ENCODE data around the gene LRFN2. TPM values are rescaled to one million over a fixed set of nuclear protein-coding genes. Genes with fewer than 3 reads are reported as not detected.

The LRFN2 gene
- total RNA-seq, 1 donor from 2014 or later = 0.32 TPM

DNA sequence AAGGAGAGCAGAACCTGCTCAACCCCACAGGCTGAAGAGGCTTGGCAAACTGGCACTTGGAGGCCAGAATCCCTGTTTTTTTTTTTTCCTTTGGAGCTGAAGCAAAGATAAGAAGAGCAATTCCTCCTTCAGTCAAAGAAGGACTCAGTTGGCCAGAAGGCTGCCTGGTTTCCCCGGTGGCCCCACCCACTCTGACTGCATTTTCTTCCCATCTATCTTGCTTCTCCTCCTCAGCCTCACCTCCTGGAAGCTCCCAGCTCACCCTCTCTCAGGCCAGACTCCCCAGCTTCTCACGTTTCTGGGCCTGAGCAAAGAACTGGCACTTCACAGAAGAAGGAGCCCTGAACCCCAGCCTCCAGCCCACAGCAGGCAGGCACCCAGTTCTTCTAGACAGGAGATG, 2.4 kb downstream of the LRFN2 start:
- Histone ChIP-seq H3K27ac (ENCODE audit: low read depth, low read length) (no peak overlapping the region), H3K27me3 (ENCODE audit: insufficient read depth, low read length) (peaks cover 27% of the 10 kb centered on the region), H4K20me1 (ENCODE audit: insufficient read depth, low read length) (no peaks in the 10 kb centered on the region), H3K36me3 (ENCODE audit: insufficient read depth, low read length) (no peaks in the 10 kb centered on the region), H3K4me3 (ENCODE audit: insufficient read depth, low read depth, low read length) (no peak overlapping the region), H3K9me3 (ENCODE audit: insufficient read depth, low read depth, low read length) (no peaks in the 10 kb centered on the region), H3K79me2 (ENCODE audit: insufficient read depth, low read length) (no peaks in the 10 kb centered on the region), H3K4me1 (ENCODE audit: insufficient read depth, low read length) (peaks cover 3% of the 10 kb centered on the region), H2AFZ (ENCODE audit: low read depth, low read length) (no peak overlapping the region), H3K9ac (ENCODE audit: low read length) (no peak overlapping the region), H3K4me2 (ENCODE audit: low read length) (no peak overlapping the region)
- H3K4me3 Mint-ChIP-seq (ENCODE audit: unreplicated experiment) = no peak overlapping the region
- no peaks in the 10 kb centered on the region for H3K36me3 Mint-ChIP-seq (ENCODE audit: low read depth, unreplicated experiment)
- no peaks in the 10 kb centered on the region for H3K9me3 Mint-ChIP-seq (ENCODE audit: unreplicated experiment)
- peaks cover 57% of the 10 kb centered on the region for H3K27me3 Mint-ChIP-seq (ENCODE audit: low read depth, unreplicated experiment)
- DNase-seq (ENCODE audit: low read depth) = no peak
- peaks cover 12% of the 10 kb centered on the region for H3K4me1 Mint-ChIP-seq (ENCODE audit: low read depth, unreplicated experiment)
- no peak for FAIRE-seq
- no peak overlapping the region for H3K27ac Mint-ChIP-seq (ENCODE audit: unreplicated experiment)
- TF ChIP-seq, protein P1, sequence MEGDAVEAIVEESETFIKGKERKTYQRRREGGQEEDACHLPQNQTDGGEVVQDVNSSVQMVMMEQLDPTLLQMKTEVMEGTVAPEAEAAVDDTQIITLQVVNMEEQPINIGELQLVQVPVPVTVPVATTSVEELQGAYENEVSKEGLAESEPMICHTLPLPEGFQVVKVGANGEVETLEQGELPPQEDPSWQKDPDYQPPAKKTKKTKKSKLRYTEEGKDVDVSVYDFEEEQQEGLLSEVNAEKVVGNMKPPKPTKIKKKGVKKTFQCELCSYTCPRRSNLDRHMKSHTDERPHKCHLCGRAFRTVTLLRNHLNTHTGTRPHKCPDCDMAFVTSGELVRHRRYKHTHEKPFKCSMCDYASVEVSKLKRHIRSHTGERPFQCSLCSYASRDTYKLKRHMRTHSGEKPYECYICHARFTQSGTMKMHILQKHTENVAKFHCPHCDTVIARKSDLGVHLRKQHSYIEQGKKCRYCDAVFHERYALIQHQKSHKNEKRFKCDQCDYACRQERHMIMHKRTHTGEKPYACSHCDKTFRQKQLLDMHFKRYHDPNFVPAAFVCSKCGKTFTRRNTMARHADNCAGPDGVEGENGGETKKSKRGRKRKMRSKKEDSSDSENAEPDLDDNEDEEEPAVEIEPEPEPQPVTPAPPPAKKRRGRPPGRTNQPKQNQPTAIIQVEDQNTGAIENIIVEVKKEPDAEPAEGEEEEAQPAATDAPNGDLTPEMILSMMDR (IDR thresholded peaks at IDR 0.05; ENCODE audit: insufficient read depth, low read depth, low read length) = no peak
- no peak for TF ChIP-seq EZH2 (IDR thresholded peaks at IDR 0.05; ENCODE audit: insufficient read depth, low read length)

DNA sequence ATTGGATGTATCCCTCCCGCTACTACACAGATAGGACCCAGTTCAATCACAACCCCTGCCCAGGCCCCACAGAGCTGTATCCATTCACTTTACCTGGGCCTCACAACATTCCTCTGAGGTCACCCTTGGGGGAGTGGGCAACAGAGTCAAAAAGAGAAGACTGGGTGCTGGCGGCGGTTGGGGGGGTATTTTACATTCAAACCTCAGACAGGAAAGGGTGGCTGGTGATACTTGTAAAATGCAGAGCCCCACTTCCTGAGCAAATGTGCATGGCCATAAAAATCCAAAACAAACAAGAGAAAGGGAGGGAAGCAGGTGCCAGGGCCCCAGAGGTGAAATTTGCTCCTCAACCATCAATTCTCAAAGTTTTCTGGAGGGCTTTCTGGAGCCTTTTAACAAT, 3.5 kb downstream of the LRFN2 start:
- H3K27me3 ChIP-seq (ENCODE audit: insufficient read depth, low read length) = peaks cover 23% of the 10 kb centered on the region
- Mint-ChIP-seq H3K4me3 (ENCODE audit: unreplicated experiment) (no peak overlapping the region), H3K4me1 (ENCODE audit: low read depth, unreplicated experiment) (peaks cover 12% of the 10 kb centered on the region), H3K9me3 (ENCODE audit: unreplicated experiment) (no peaks in the 10 kb centered on the region), H3K36me3 (ENCODE audit: low read depth, unreplicated experiment) (no peaks in the 10 kb centered on the region), H3K27ac (ENCODE audit: unreplicated experiment) (no peak overlapping the region), H3K27me3 (ENCODE audit: low read depth, unreplicated experiment) (peaks cover 49% of the 10 kb centered on the region)
- H3K36me3 ChIP-seq (ENCODE audit: insufficient read depth, low read length) = no peaks in the 10 kb centered on the region
- no peak overlapping the region for H3K27ac ChIP-seq (ENCODE audit: low read depth, low read length)
- H3K9ac ChIP-seq (ENCODE audit: low read length) = no peak overlapping the region
- H3K79me2 ChIP-seq (ENCODE audit: insufficient read depth, low read length) = no peaks in the 10 kb centered on the region
- TF ChIP-seq, protein P1 (IDR thresholded peaks at IDR 0.05; ENCODE audit: insufficient read depth, low read depth, low read length) = no peak
- H2AFZ ChIP-seq (ENCODE audit: low read depth, low read length) = no peak overlapping the region
- FAIRE-seq (no peak), DNase-seq (ENCODE audit: low read depth) (no peak)
- no peaks in the 10 kb centered on the region for H4K20me1 ChIP-seq (ENCODE audit: insufficient read depth, low read length)
- no peak overlapping the region for H3K4me2 ChIP-seq (ENCODE audit: low read length)
- H3K4me3 ChIP-seq (ENCODE audit: insufficient read depth, low read depth, low read length) = no peak overlapping the region
- no peaks in the 10 kb centered on the region for H3K9me3 ChIP-seq (ENCODE audit: insufficient read depth, low read depth, low read length)
- H3K4me1 ChIP-seq (ENCODE audit: insufficient read depth, low read length) = peaks cover 3% of the 10 kb centered on the region

DNA sequence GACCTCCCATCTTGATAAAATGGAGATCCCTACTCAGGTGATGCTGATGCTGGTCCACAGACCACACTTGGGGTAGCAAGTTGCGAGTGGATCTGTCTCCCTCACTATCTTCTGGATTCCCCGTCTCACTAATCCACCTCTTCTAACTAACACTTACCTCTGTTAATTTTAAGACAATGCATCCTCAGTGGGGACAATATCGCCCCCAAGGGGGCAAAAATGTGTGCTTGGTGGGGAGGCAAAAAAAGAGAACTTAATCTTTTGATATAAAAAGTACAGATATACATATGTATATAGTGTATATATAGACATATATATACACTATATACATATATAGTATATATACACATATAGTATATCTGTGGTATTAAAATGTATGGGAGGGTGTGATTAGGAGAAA, 4.3 kb downstream of the LRFN2 start:
- Mint-ChIP-seq H3K4me3 (ENCODE audit: unreplicated experiment) (no peak overlapping the region), H3K27ac (ENCODE audit: unreplicated experiment) (no peak overlapping the region), H3K27me3 (ENCODE audit: low read depth, unreplicated experiment) (peaks cover 42% of the 10 kb centered on the region), H3K9me3 (ENCODE audit: unreplicated experiment) (no peaks in the 10 kb centered on the region), H3K36me3 (ENCODE audit: low read depth, unreplicated experiment) (no peaks in the 10 kb centered on the region), H3K4me1 (ENCODE audit: low read depth, unreplicated experiment) (peaks cover 12% of the 10 kb centered on the region)
- H3K36me3 ChIP-seq (ENCODE audit: insufficient read depth, low read length) = no peaks in the 10 kb centered on the region
- H3K4me1 ChIP-seq (ENCODE audit: insufficient read depth, low read length) = peaks cover under 1% of the 10 kb centered on the region
- no peak overlapping the region for H3K9ac ChIP-seq (ENCODE audit: low read length)
- no peaks in the 10 kb centered on the region for H4K20me1 ChIP-seq (ENCODE audit: insufficient read depth, low read length)
- no peaks in the 10 kb centered on the region for H3K9me3 ChIP-seq (ENCODE audit: insufficient read depth, low read depth, low read length)
- DNase-seq (ENCODE audit: low read depth) (no peak), FAIRE-seq (no peak)
- no peak overlapping the region for H3K4me2 ChIP-seq (ENCODE audit: low read length)
- H3K4me3 ChIP-seq (ENCODE audit: insufficient read depth, low read depth, low read length) = no peak overlapping the region
- no peak overlapping the region for H3K27ac ChIP-seq (ENCODE audit: low read depth, low read length)
- no peak overlapping the region for H2AFZ ChIP-seq (ENCODE audit: low read depth, low read length)
- peaks cover 17% of the 10 kb centered on the region for H3K27me3 ChIP-seq (ENCODE audit: insufficient read depth, low read length)
- TF ChIP-seq, protein P1 (IDR thresholded peaks at IDR 0.05; ENCODE audit: insufficient read depth, low read depth, low read length) = no peak
- TF ChIP-seq EZH2 (IDR thresholded peaks at IDR 0.05; ENCODE audit: insufficient read depth, low read length) = no peak
- H3K79me2 ChIP-seq (ENCODE audit: insufficient read depth, low read length) = no peaks in the 10 kb centered on the region

All from astrocyte (in vitro differentiated cells and primary cell).